ENCODE data around the gene ADORA1.

Gene ADORA1

DNA sequence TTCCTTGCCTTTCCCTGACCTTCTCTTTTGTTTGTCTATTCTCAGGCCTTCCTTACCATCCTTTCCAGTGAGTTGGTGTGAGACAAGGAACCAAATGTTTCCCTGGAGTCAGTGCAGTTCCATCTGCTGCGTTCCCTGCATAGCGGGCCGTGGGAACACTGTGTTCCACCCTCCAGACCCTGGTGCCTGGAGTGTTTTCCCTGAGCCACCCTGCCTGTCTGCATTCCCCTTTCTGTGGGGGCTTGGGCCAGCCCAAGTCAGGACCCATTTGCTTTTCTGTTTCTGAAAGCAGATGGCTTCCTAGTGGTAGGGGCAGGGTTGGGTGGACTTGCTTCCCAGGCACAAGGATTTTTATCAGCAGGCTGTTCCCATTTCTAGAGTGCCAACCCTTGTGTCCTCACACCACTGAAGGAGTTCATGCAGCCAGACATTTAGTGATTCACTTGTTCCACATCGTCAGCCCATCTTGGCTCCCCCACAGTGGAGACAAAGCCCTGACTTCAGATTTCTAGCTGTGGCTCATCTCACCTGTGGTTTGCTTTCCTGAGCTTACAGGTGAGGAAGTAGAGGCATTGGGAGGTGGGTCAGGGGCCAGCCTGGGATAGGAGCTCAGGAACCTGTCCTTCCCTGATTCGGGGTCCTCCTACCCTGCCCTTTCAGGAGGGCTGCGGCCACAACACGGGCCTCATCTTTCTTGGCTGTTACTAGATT is 27.6 kb upstream of the ADORA1 start:
- TF ChIP-seq, protein P1, sequence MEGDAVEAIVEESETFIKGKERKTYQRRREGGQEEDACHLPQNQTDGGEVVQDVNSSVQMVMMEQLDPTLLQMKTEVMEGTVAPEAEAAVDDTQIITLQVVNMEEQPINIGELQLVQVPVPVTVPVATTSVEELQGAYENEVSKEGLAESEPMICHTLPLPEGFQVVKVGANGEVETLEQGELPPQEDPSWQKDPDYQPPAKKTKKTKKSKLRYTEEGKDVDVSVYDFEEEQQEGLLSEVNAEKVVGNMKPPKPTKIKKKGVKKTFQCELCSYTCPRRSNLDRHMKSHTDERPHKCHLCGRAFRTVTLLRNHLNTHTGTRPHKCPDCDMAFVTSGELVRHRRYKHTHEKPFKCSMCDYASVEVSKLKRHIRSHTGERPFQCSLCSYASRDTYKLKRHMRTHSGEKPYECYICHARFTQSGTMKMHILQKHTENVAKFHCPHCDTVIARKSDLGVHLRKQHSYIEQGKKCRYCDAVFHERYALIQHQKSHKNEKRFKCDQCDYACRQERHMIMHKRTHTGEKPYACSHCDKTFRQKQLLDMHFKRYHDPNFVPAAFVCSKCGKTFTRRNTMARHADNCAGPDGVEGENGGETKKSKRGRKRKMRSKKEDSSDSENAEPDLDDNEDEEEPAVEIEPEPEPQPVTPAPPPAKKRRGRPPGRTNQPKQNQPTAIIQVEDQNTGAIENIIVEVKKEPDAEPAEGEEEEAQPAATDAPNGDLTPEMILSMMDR (IDR thresholded peaks at IDR 0.05; ENCODE audit: low read depth, low read length, missing control alignments), result no peak
- no peak for DNase-seq (ENCODE audit: low read depth)

GRCh38 chr1:203100516-203100869 is 27.0 kb upstream of the ADORA1 start:
- TF ChIP-seq, protein P1 (IDR thresholded peaks at IDR 0.05; ENCODE audit: low read depth, low read length, missing control alignments), result no peak
- no peak for DNase-seq (ENCODE audit: low read depth)
- H3K4me3 ChIP-seq (ENCODE audit: low read depth, low read length), result no peak overlapping the region

More for the DNA sequence above, 27.6 kb upstream of the ADORA1 start:
- H3K4me3 ChIP-seq (ENCODE audit: low read depth, low read length), result no peak overlapping the region

DNA sequence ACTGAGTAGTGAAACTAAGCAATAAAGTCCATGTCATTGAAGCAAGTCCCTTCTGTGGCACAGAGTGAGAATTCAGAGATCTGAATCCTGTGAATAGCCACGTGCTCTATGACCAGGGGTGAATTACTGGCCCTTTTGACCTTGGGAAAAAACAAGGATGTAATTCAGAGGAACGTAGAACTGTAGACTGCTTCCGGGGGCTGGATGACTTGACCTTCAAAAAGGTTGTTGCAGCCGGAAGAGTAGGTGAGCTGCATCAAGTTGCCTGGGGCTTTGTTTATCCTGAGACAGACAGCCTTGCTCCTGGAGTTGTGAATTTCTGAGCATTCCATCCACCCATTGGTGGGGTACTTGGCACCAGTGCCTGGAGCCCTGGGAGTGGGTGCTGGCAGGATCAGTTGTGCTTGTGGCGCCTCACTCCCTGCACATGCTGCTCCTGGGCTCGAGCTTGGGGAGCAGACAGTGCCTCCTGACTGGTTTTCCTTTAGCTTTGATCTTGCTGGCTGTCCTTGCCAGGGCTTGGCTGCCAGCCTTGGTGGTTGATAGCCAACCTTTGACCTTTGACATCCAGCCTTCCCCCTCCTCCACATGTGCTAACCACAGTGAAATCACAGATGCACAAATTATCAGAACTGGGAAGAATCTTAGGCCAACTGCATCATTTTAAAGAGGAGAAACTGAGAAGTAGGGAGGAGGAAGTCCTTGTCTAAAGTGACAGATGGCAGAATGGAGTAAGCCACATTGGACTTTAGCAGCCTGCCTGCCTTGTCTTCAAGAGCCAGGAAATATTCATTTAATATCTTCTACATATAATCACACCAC is 25.5 kb upstream of the ADORA1 start:
- no peak for DNase-seq (ENCODE audit: low read depth)
- no peak overlapping the region for H3K4me3 ChIP-seq (ENCODE audit: low read depth, low read length)
- TF ChIP-seq, protein P1 (IDR thresholded peaks at IDR 0.05; ENCODE audit: low read depth, low read length, missing control alignments), result no peak

DNA sequence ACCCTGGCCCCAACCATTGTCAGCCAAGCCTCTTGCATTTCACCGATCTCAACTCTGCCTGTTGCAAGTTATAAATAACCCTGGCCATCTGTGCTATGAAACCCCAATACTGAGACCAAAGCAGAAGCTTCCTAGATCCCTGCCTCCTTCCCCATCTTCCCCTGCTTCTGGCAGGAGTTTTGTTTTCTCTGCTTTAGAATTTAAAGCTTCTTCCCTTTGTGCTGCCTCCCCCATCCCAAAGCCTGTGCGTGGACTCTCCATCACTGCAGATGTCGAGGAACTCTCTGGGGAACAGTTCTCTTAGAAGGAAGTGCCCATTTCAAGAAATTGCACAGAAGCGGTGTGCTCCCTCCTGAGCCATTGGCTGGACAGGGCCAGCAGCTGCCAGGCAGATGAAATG is 24.3 kb upstream of the ADORA1 start:
- DNase-seq (ENCODE audit: low read depth), result no peak
- no peak overlapping the region for H3K4me3 ChIP-seq (ENCODE audit: low read depth, low read length)
- TF ChIP-seq, protein P1 (IDR thresholded peaks at IDR 0.05; ENCODE audit: low read depth, low read length, missing control alignments), result no peak

- H3K4me3 ChIP-seq (ENCODE audit: low read depth, low read length), result no peak overlapping the region
- no peak for DNase-seq (ENCODE audit: low read depth)
- TF ChIP-seq, protein P1 (IDR thresholded peaks at IDR 0.05; ENCODE audit: low read depth, low read length, missing control alignments), result no peak
Measured at GRCh38 chr1:203103829-203104495, 23.6 kb upstream of the ADORA1 start.

DNA sequence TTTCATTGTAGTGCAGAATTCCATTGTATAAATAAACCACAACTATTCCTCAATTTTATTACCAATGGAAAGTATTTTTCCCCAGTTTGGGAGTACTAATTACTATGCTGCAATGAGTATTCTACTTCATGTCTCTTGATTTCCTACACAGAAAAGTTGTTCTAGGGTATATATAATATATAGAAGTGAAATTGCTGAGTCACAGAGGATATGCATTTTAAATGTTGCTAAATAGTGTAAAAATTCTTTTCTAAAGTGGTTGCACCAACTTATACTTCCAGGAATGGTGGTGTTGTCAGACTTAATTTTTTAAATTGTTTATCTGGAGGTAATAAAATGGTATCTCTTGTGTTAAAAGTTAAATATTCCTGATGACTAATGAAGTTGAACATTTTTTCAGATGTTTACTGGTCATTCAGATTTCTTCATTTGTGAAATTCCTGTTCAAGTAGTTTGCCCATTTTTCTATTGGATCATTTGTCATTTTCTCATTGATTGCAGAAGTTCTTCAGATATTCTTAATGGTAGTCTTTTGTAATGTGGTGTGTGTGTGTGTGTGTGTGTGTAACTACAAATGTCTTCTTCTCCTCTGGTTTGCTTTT is 22.6 kb upstream of the ADORA1 start:
- H3K4me3 ChIP-seq (ENCODE audit: low read depth, low read length), result no peak overlapping the region
- TF ChIP-seq, protein P1 (IDR thresholded peaks at IDR 0.05; ENCODE audit: low read depth, low read length, missing control alignments), result no peak
- DNase-seq (ENCODE audit: low read depth), result no peak
